GM21619 (cell line): Measurements from ENCODE around the gene VAV2.
A peak's percentile ranks its signal among the peaks of the same experiment; 100 is the strongest.
"Not testable (repeated sequence)": the region's sequence is repeated elsewhere in the genome, so short reads cannot be mapped to it uniquely, and the experiment has no call there.

Experiments used
- ATAC-seq: cut with Tn5 transposase; IDR thresholded peaks from one replicate; pipeline ENCODE4 v1.9.1; 2021; ENCODE audit not compliant: unreplicated experiment

Gene VAV2

DNA sequence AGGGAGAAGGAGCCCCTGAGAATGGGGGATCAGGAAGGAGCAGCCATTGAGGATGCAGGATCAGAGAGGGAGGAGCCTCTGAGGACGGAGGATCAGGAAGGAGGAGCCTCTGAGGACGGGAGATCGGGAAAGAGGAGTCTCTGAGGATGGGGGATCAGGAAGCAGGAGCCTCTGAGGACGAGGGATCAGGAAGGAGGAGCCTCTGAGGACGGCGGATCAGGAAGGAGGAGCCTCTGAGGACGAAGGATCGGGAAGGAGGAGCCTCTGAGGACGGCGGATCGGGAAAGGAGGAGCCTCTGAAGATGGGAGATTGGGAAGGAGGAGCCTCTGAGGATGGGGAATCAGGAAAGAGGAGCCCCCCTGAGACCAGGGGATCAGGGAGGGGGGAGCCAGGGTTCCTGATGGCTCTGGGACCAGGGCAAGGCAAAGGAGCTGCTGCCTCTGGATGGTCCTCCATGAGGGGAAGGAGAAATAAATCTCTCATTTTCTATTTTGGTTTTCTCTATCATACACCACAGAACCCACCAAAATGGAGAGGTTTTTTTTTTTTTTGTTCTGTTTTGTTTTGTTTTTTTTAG is 231.3 kb downstream of the VAV2 start:
- no peak for ATAC-seq

DNA sequence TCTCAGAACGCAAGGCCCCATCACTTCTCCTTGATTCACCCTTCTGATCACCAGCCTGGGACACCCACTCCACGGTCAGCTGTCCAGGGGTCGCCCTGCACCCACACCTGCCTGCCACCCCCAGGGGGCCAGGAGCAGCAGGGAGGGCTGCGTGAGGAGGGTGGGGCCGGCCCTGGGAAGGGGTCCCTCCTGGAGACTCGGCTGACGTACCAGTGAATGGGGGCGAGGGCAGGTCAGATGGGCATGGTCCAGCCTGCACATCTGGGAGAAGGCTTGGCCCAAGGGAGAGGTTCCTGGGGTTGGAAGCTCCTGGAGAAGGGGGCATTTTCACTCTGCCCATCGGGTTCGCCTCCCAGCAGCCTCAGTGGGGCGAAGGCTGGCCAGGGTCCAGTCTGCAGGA is 232.2 kb downstream of the VAV2 start:
- ATAC-seq = no peak

DNA sequence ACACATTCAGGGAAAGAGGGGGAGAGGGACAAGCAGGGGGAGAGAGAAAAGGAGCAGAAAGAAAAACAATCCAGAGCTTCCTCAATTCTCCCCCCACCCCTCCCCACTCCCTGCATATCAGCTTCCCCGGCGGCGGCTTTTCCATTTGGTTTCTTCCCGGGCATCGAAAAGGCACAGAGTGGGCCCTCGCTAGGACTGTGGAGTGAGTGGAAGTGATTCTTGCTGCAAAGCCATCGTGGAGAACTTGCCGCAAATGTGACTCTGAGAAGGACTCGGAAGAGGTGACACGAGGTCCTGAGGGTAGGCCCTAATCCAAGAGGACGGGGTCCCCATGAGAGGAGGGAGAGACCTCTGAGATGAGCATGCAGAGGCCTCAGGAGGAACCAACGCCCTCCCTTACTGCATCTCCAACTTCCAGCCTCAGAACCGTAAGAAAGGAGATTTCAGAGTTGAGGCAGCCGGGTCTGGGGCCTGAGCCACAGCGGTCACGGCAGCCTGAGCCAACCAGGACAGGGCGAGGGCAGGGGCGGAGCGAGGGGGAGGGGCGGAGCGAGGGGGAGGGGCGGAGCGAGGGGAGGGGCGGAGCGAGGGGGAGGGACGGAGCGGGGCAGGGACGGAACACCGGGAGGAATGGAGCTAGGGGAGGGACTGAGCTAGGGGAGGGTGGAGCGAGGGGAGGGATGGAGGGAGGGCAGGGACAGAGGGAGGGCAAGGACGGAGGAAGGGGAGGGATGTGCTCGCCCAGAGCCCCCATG is 232.8 kb downstream of the VAV2 start:
- ATAC-seq = no peak

DNA sequence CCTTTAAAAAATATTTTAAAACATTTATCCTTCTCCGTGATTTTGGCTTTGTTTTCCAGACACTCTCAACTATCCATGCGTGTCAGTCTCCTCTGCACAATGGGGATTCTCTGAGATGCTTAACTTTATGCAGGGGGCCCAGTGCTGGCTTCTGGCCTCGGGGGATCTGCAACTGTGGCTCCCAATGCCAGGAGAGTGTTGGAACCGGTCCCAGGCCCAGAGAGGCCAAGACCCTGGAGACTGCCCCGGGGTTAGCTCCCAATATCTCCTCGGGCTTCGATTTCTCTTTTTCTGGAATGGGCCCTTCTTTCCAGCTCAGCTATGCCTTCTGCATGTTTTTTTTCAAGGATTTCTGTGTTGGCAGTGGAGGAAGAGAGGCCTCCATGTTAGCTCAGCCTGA is 233.9 kb downstream of the VAV2 start:
- no peak for ATAC-seq

DNA sequence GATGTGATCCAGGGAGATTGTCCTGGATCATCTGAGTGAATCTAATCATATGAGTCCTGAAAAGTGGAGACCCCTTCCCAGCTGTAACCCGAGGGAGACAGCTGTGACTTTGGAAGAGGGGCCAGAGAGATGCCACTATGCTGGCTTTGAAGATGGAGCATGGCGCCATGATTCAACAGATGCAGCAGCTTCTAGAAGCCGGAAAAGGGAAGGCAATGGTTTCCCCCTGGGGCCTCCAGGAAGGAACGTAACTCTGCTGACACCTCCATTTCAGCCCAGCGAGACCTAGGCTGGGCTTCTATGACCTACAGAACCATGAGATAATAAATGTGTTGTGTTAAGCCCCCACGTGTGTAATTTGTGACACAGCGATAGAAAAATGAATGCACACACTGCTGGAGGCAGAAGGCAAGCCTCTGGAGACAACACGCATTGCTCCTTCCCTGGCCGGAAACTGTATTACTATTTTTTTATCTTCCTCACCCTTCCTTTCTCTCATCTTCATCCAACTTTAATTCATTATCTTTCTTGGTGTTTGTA is 237.4 kb downstream of the VAV2 start:
- ATAC-seq = no peak

DNA sequence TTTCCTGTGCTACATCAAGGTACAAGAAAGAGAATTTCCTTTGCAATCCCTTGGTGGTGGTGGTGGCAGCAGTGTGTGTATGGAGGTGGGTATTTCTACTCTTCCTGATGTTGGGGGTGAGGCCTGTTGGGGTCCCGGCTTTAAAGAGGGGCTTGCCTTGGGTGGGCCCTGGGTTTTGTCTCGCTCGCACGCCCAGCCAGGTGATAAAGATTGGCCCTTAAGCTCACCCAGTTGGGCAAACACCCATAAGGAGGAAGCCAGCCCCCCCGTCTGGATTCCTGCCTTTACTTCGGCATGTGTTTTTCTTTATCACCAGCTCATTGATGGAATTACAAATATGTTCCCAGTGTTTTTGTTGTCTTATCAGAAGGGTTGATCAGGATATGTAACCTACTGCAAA is 237.9 kb downstream of the VAV2 start:
- ATAC-seq = no peak

DNA sequence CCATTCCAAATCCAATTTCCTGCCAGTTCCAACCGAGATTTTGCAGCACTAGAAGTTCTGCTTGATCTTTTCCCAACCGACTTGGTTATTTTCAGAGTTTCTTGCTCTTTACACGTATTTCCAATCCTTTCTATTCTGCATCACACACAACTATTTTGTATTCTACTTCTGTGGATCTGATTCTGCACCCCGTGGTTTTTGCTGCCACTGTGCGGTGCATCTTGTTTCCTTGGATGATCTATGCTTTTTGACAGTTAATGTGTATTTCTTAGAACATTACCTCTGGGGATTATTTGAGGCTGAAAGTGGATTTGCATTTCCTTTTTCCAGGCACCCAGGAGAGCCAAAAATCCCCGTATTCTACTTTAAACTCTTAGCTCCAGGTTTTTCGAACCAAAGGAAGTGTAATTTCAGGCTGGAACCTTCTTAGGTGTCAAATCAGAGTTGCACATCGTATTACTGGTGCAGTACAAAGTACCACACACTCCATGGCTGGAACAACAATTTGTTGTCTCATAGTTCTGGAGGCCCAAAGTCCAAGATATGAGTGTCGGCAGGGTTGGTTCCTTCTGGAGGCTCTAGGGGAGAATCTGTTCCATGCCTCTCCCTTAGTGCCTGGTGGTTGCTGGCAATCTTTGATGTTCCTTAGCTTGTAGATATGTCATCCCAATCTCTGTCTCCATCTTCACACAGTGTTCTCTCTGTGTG is 239.2 kb downstream of the VAV2 start:
- ATAC-seq = no peak

DNA sequence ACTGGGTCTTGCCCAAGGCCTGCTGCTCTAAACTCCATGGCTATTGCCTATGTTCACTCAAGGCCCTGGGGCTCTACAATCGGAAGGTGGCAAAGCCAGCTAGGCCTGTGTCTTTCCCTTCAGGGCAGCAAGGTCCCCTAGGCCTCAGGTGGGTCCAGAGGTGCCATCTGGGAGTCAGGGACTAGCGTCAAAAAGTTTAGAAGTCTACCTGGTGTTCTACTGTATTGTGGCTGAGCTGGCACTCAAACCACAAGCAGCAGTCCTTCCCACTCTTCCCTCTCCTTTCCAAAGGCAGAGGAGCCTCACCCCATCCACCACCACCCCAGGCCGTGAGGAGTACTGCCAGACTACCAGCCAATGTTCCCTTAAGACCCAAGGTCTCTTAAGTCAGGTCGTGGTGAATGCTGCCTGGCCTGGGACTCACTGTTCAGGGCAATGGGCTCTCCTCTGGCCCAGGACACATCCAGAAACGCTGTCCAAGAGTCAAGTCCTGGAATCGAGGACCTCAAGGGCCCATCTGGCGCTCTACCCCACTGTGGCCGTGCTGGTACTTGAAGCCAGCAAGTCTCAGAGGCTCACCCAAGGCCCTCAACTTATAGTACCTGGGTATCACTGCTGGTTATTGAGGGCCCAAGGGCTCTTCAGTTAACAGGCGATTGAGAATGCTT is 241.0 kb downstream of the VAV2 start:
- ATAC-seq = no peak

DNA sequence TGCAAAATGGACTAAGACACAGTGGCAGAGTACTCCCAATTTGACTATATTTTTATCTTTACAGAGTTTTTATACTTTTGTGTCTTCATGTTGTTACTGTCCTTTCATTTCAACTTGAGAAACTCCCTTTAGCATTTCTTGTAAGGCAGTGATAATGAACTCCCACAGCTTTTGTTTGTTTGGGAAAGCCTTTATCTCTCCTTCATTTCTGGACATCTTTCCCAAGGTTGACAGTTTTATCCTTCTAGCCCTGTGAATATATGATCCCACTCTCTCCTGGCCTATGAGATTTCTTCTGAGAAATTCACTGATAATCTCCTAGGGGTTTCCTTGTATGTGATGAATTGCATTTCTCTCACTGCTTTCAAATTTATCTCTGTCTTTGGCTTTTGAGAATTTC is 244.8 kb downstream of the VAV2 start:
- ATAC-seq = no peak

DNA sequence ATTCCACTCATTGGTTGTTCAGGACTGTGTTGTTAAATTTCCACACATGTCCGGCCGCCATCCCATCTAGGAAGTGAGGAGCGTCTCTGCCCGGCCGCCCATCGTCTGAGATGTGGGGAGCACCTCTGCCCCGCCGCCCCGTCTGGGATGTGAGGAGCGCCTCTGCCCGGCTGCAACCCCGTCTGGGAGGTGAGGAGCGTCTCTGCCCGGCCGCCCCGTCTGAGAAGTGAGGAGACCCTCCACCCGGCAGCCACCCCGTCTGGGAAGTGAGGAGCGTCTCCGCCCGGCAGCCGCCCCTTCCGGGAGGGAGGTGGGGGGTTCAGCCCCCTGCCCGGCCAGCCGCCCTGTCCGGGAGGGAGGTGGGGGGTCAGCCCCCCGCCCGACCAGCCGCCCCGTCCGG is 247.6 kb downstream of the VAV2 start:
- not testable (repeated sequence) for ATAC-seq

DNA sequence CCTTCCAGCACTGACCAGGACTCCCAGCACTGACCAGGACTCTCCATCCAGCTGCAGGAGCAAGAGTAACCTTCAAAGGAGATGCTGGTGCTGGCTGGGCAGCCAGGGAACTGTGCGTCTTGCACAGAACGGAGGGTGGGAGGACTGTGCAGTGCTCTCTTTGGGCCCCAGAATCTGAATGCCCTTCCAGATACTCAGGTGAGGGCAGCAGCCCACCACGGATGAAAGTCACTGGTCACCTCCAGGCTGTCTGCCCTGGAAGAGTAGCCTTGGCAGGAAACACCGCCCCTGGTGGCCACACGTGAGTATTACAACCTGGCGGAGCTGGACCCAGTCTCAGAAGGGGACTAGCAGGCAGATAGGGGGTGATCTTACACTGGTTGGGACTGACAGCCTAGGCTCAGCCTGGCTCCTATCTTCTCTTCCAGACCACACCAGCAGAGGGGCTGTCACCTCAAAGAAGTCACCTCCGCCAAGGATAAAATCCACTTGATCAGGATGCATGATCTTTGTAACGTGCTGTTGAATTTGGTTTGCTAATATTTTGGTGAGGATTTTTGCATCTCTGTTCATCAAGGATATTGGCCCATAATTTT is 249.2 kb downstream of the VAV2 start:
- peak; percentile 66 for ATAC-seq

DNA sequence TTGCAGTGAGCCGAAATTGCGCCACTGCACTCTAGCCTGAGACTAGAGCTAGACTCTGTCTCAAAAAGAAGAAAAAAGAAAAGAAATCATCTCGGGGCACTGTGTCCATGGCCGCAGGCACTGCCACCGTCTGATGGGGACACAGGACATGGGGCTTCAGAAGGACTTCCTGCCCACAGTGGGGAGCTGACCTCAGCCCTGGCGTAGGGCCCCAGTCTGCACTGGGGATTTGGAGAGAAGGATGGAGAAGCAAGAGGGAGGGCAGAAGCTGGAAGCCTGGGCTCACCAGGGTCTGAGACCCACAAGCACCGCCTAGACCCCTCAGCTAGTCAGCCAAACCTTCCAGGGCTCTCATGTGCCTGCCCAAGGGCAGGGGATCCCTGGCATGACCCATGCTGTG is 249.9 kb downstream of the VAV2 start:
- no peak for ATAC-seq

DNA sequence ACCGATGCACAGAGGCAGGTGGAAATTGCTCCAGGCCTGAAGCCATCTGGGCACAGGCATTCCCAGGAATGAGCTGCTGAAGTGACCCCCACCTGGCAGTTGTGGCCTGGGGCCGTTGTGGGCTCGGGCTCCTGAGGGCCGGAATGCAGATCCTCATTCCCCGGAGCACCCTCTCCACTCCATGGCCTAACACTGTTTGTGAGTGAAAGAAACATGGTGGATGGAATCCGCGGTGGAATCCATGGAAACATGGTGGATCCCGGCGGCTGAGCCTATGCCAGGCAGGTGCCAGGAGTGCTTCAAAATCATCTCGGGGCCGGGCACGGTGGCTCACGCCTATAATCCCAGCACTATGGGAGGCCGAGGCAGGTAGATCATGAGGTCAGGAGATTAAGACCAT is 250.4 kb downstream of the VAV2 start:
- no peak for ATAC-seq

DNA sequence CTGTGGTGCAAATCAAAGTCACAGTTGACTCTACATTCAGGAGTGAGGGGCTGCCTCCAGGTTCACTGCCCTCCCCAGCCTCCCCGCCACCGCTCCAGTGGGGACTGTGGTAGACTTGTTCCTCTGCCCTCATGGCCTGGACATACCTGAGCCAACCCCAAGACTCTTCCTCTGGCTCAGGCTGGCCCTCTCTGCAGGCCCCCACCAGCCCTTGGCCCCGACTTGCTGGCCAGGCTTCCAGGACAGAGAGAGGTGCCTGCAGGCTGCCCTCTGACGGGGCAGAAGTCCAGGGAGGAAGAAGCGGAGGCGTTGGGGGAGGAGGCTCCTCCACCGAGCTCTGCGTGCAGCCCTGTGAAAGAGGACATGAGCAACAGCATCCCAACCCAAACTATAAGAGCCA is 251.2 kb downstream of the VAV2 start:
- no peak for ATAC-seq

DNA sequence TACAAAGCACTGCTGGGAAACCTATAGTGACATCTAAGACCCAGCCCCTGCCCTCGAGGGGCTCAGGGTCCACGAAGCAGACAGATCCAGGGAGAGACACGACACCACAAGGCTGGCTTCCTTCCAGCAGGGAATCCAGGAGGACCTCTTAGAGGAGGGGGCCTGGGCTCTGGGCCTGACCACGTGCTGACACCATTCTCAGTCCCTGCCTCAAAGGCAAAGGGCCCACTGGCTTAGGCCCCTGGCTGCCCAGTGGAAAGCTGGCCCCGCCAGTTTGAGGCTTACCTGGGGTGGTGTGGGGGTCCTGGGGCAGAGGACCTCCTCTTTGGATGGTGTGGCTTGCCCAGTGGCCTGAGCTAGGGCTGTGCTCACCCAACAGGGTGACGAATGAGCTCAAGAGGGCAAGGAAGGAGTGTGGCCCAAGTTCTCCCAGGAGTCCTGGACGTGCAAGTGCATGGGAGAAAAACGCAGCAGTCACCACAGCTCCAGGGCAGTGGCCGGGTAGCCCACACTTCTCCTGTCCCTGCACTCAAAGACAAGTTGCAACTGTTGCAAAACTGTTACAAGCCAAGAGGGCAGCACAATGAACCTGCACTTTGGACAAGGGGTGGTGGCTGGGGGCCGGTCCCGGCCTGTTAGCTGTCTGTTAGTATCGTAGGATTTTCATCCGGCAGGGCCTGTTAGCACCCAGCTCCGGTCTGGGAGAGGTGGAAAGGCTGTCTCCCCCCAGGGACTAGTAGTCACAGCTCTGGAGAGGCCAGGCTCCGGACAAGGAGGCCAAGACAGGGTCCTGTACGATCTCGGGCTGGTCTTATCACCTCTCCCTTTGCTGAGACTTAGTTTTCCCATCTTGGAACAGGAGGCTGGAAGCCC is 252.5 kb downstream of the VAV2 start:
- no peak for ATAC-seq

DNA sequence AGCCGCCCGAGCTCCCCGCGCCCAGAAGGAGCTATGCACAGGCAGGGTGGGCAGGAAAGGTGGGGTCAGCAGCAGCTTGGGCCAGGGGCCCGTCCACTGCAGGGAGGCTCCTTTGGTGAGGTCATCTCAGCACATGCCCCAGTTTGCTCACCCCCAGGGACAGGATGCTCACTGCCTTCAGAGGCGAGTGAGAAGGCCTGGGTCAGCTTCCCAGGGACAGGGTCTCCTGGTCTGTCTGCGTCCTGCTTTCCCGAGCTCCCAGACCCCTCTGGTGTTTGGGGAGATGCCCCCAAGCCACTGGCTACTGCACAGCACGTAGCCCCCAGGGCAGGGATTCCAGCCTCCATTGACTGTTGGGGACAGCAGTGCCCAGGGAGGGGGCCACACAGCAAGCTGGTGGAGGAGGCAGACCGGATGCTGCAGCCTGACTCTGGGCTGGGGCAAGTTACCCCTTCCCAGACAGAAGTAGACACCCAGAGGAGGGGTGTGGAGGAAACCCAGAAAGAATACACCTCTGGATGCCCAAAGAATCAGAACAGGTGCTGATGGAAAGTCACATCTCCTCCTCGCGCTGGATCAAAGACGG is 253.4 kb downstream of the VAV2 start:
- no peak for ATAC-seq

DNA sequence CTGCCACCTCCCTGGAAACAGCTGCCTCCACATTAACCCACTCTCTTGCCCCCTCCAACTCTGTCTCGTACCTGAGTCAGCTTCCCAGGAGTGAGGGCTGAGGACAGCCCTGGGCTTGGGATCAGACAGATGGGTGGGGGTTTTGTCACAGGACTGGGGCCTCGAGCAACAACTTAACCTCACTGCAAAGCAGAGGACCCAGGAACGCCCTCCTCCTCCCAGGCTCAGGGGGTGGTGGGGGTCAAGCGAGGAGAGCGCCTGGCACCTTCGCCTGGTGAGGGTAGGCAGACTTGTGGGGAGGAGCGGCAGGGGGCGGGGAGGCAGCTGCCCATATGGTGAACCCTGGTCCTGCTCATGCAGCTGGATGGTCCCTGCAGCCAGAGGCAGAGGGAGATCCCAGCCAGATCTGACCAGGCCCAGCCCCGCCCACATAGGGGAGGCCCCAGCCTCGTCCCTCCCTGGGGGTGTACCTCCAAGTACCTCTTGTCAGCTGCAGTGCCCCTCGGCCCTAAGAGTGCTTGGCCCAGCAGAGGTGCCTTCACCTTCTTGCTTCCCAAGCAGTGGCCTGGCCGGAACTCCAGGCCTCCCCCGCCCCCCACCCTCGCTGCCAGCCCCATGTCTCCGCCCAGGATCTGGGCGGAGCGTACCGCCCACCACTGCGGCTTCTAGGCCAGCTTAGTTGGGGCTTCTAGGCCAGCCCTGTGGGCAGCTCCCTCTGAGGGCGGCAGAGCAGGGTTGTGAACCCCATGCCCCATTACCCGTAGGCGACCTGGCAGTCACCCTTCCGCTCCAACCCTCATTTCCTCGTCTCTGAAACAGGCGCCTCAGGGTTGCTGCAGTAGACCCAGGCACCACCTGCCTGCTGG is 254.1 kb downstream of the VAV2 start, which contains the start of gene SARDH:
Gene SARDH (minus strand): TSS at position 579 of the 866 bp plus-strand sequence. CDS start 4,179 bp downstream, outside the sequence.
- ATAC-seq = no peak

DNA sequence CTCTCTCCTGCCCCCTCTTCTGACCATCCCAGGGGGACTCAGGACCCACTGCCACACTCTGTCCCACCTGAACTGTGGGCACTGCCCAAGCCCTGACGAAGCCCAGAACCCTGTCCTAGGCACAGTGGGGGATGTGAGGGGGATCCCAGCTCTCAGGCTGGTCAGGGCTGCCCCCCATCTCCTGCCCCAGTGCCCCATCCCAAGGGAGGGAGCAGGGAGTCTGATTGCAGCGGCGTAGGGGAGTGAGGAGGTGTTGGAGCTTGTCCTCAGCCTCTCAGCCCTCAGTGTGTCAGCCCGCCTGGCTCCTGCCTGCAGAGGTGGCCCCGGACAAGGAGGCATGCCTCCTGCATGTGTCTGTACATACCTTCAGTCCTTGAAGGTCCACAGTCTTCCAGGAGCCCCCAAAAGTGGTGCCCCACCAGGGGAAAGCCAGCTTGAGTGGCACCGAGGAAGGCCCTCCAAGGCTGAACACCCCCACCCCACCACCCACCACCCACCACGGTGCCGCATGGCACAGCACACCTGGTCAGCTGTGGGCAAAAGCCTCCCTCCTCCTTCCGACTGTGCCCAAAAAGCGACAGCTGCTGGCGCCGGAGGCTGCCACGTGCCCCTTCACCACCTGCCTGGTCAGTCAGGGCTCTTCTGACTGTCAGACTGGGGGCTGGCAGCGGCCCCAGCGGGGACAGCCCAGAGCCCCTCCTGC is 254.9 kb downstream of the VAV2 start:
- ATAC-seq = no peak
